SH-SY5Y (cell line): Measurements from ENCODE around the gene NYAP1.

ENCODE experiments used
- GATA2 ChIP-seq: IDR thresholded peaks from 2 replicates; pipeline ENCODE4 v1.6.1; 2011; ENCODE audit warnings: mild to moderate bottlenecking, low read depth, low read length
- GATA3 ChIP-seq: IDR thresholded peaks from 2 replicates; pipeline ENCODE4 v1.6.1; 2011; ENCODE audit warnings: low read depth, mild to moderate bottlenecking, low read length, moderate library complexity

Gene NYAP1

GRCh38 chr7:100472854-100473499 lies 10.8 kb upstream of the NYAP1 start:
- TF ChIP-seq GATA2 (no peak), GATA3 (no peak)

GRCh38 chr7:100475549-100475948 lies 8.2 kb upstream of the NYAP1 start:
- TF ChIP-seq GATA3, result no peak
- no peak for TF ChIP-seq GATA2

GRCh38 chr7:100476101-100476780 lies 7.5 kb upstream of the NYAP1 start:
- TF ChIP-seq GATA2 (no peak), GATA3 (no peak)

GRCh38 chr7:100476903-100477870 lies 6.5 kb upstream of the NYAP1 start:
- TF ChIP-seq GATA2 (no peak), GATA3 (no peak)

- no peak for TF ChIP-seq GATA3
- no peak for TF ChIP-seq GATA2
Measured at GRCh38 chr7:100477871-100478267, 5.9 kb upstream of the NYAP1 start.

GRCh38 chr7:100478958-100479660 lies 4.6 kb upstream of the NYAP1 start, which contains the start of gene TSC22D4:
Gene TSC22D4, minus strand, starts transcription at chr7:100479214. Its CDS starts 1,176 bp downstream, at chr7:100478038.
- no peak for TF ChIP-seq GATA2
- TF ChIP-seq GATA3, result no peak

- TF ChIP-seq GATA2, result no peak
Measured at GRCh38 chr7:100481466-100481865, 2.3 kb upstream of the NYAP1 start.

GRCh38 chr7:100482728-100483089 lies 1.0 kb upstream of the NYAP1 start:
- TF ChIP-seq GATA2 (no peak), GATA3 (no peak)

- TF ChIP-seq GATA2 (no peak), GATA3 (no peak)
Measured at GRCh38 chr7:100483090-100483721, 521 bp upstream of the NYAP1 start.

GRCh38 chr7:100484673-100485045 lies 932 bp downstream of the NYAP1 start:
- no peak for TF ChIP-seq GATA2
- no peak for TF ChIP-seq GATA3

- TF ChIP-seq GATA2 (no peak), GATA3 (no peak)
Measured at GRCh38 chr7:100485471-100485876, 1.7 kb downstream of the NYAP1 start.

- no peak for TF ChIP-seq GATA3
- no peak for TF ChIP-seq GATA2
Measured at GRCh38 chr7:100486111-100486636, 2.4 kb downstream of the NYAP1 start.

GRCh38 chr7:100486753-100487446 lies 3.2 kb downstream of the NYAP1 start:
- TF ChIP-seq GATA2 (no peak), GATA3 (no peak)
